Measurements from ENCODE around the gene RWDD3. TPM values are rescaled to one million over a fixed set of nuclear protein-coding genes. Genes with fewer than 3 reads are reported as not detected.

Gene RWDD3
- total RNA-seq, 1 experiment from 2014 or later: 11.3 TPM

DNA sequence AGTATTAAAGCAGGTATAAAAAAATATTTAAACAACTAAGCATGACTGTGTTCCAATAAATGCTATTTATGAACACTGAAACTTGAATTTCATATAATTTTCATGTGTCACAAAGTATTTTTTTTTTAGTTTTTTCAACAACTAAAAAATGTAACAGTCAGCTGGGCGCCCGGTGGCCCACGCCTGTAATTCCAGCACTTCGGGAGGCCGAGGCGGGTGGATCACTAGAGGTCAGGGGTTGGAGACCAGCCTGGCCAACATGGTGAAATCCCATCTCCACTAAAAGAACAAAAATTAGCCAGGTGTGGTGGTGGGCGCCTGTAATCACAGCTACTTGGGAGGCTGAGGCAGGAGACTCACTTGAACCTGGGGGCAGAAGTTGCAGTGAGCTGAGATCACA lies 42.4 kb downstream of the RWDD3 start:
- ChIA-PET POLR2A (ENCODE audit: unreplicated experiment) (no interaction called here), CTCF (no interaction called here)
- no peak overlapping the region for H3K4me2 ChIP-seq
- no peaks in the 10 kb centered on the region for H3K4me1 ChIP-seq (replicated peaks; ENCODE audit: insufficient read depth)
- H3K79me2 ChIP-seq (ENCODE audit: low read depth): no peaks in the 10 kb centered on the region
- no TSS peak for BruUV-seq (replicated peaks)
- H4K20me1 ChIP-seq (ENCODE audit: insufficient read depth): no peaks in the 10 kb centered on the region
- H3K9me3 ChIP-seq (ENCODE audit: insufficient read depth, low read depth): no peaks in the 10 kb centered on the region
- TF ChIP-seq, protein P1, sequence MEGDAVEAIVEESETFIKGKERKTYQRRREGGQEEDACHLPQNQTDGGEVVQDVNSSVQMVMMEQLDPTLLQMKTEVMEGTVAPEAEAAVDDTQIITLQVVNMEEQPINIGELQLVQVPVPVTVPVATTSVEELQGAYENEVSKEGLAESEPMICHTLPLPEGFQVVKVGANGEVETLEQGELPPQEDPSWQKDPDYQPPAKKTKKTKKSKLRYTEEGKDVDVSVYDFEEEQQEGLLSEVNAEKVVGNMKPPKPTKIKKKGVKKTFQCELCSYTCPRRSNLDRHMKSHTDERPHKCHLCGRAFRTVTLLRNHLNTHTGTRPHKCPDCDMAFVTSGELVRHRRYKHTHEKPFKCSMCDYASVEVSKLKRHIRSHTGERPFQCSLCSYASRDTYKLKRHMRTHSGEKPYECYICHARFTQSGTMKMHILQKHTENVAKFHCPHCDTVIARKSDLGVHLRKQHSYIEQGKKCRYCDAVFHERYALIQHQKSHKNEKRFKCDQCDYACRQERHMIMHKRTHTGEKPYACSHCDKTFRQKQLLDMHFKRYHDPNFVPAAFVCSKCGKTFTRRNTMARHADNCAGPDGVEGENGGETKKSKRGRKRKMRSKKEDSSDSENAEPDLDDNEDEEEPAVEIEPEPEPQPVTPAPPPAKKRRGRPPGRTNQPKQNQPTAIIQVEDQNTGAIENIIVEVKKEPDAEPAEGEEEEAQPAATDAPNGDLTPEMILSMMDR (conservative IDR thresholded peaks at IDR 0.05): no peak
- TF ChIP-seq EZH2 (IDR thresholded peaks at IDR 0.05; ENCODE audit: low read depth): no peak
- no peak overlapping the region for H3K4me3 ChIP-seq
- H3K27me3 ChIP-seq (ENCODE audit: insufficient read depth, low read depth): no peaks in the 10 kb centered on the region
- H2AFZ ChIP-seq: no peak overlapping the region
- H3F3A ChIP-seq (ENCODE audit: insufficient read depth, low read depth): no peaks in the 10 kb centered on the region
- no peaks in the 10 kb centered on the region for H3K9me2 ChIP-seq (ENCODE audit: insufficient read depth)
- H3K36me3 ChIP-seq (ENCODE audit: low read depth): no peaks in the 10 kb centered on the region
- intact Hi-C loops (cut with micrococcal nuclease; ENCODE audit: unreplicated experiment): no loop called here
- no peak for DNase-seq
- no peak overlapping the region for H3K27ac ChIP-seq

DNA sequence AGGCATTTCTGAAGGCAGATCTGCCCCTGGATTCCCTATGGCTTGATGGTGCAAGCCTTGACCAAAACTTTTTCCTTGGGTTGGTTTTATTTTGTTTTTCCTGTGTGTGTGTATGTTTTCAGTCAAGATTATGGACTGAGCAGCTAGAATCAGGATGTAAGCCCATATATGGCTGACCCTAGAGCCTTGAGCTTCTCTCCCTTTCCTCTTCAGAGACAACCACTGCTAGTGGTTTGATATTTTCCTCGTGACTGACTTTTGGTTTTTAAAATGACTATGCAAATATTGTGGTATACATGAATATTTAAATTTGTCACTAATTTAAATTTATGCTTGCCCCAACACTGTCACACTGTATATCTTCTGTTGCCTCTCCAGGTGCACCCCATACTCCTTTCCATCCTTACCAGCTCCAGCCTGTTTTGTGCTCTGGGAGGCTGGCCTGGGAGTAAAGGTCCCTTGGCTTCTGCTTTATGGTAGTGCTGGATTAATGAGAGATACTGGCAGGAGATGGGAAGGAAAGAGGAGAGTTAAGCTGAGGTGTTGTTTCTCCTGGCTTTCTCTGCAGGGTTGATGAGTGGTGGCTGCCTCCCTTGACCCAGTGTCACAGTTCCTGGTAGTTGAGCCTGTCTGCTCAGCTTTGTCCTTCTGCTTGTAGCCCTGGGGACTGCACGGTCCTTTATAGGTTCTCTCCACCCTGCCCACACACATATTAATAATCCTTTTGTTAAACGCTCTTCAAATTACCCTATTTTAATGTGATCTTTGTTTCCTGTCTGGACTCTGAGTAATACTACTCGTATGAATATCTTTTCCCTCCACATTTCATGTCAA lies 44.4 kb downstream of the RWDD3 start:
- H3K4me1 ChIP-seq (replicated peaks; ENCODE audit: insufficient read depth): no peaks in the 10 kb centered on the region
- TF ChIP-seq EZH2 (IDR thresholded peaks at IDR 0.05; ENCODE audit: low read depth): no peak
- TF ChIP-seq, protein P1 (conservative IDR thresholded peaks at IDR 0.05): no peak
- H4K20me1 ChIP-seq (ENCODE audit: insufficient read depth): no peaks in the 10 kb centered on the region
- H3K4me2 ChIP-seq: no peak overlapping the region
- POLR2A ChIA-PET (ENCODE audit: unreplicated experiment): no interaction called here
- no peaks in the 10 kb centered on the region for H3K27me3 ChIP-seq (ENCODE audit: insufficient read depth, low read depth)
- no peaks in the 10 kb centered on the region for H3K79me2 ChIP-seq (ENCODE audit: low read depth)
- CTCF ChIA-PET: no interaction called here
- no peak overlapping the region for H3K4me3 ChIP-seq
- no TSS peak for BruUV-seq (replicated peaks)
- H3F3A ChIP-seq (ENCODE audit: insufficient read depth, low read depth): no peaks in the 10 kb centered on the region
- H3K9me2 ChIP-seq (ENCODE audit: insufficient read depth): peaks cover 6% of the 10 kb centered on the region; the same call in 1 of the 2 replicates
- H3K9me3 ChIP-seq (ENCODE audit: insufficient read depth, low read depth): no peaks in the 10 kb centered on the region
- no peak for DNase-seq
- intact Hi-C loops (cut with micrococcal nuclease; ENCODE audit: unreplicated experiment): no loop called here
- H2AFZ ChIP-seq: no peak overlapping the region
- H3K36me3 ChIP-seq (ENCODE audit: low read depth): no peaks in the 10 kb centered on the region
- H3K27ac ChIP-seq: no peak overlapping the region

GRCh38 chr1:95281781-95282517 lies 47.9 kb downstream of the RWDD3 start:
- no peak for DNase-seq
- no TSS peak for BruUV-seq (replicated peaks)
- ChIA-PET POLR2A (ENCODE audit: unreplicated experiment) (no interaction called here), CTCF (no interaction called here)
- H3K4me1 ChIP-seq (replicated peaks; ENCODE audit: insufficient read depth): no peaks in the 10 kb centered on the region
- no peaks in the 10 kb centered on the region for H3K9me3 ChIP-seq (ENCODE audit: insufficient read depth, low read depth)
- H2AFZ ChIP-seq: no peak overlapping the region
- H3F3A ChIP-seq (ENCODE audit: insufficient read depth, low read depth): no peaks in the 10 kb centered on the region
- H3K36me3 ChIP-seq (ENCODE audit: low read depth): no peaks in the 10 kb centered on the region
- H3K27me3 ChIP-seq (ENCODE audit: insufficient read depth, low read depth): no peaks in the 10 kb centered on the region
- no peaks in the 10 kb centered on the region for H4K20me1 ChIP-seq (ENCODE audit: insufficient read depth)
- H3K79me2 ChIP-seq (ENCODE audit: low read depth): no peaks in the 10 kb centered on the region
- H3K4me2 ChIP-seq: no peak overlapping the region
- peaks cover 10% of the 10 kb centered on the region; the same call in 1 of the 2 replicates for H3K9me2 ChIP-seq (ENCODE audit: insufficient read depth)
- no peak overlapping the region for H3K27ac ChIP-seq
- H3K4me3 ChIP-seq: no peak overlapping the region
- TF ChIP-seq, protein P1 (conservative IDR thresholded peaks at IDR 0.05): no peak
- TF ChIP-seq EZH2 (IDR thresholded peaks at IDR 0.05; ENCODE audit: low read depth): no peak
- intact Hi-C loops (cut with micrococcal nuclease; ENCODE audit: unreplicated experiment): no loop called here
